Gastroesophageal sphincter (tissue), 3 donors: ENCODE results near the gene LTBP1.

Source experiments
- CTCF ChIP-seq, 4 experiments: fragments of 200-600 bp in 2 of 4; fragments of 450-650 bp in 2 of 4; sonication (generic) in 1 of 4; IDR thresholded peaks; one replicate each; pipeline ENCODE4 v1.5.1; 2017 to 2019; ENCODE audit warnings: antibody characterized with exemption in 4 of 4, mild to moderate bottlenecking in 2 of 4, moderate library complexity in 2 of 4
- EP300 ChIP-seq: sonication (generic); formaldehyde crosslinking; IDR thresholded peaks from one replicate; pipeline ENCODE4 v1.6.1; 2017; ENCODE audit warnings: antibody characterized with exemption, mild to moderate bottlenecking
- POLR2A ChIP-seq, 2 donors: fragments of 450-650 bp; IDR thresholded peaks; one replicate each; pipeline ENCODE4 v1.6.1; 2017; ENCODE audit warnings: antibody characterized with exemption in 2 of 2, mild to moderate bottlenecking in 2 of 2, moderate library complexity in 1 of 2
- POLR2AphosphoS5 ChIP-seq: sonication (generic); formaldehyde crosslinking; IDR thresholded peaks from one replicate; pipeline ENCODE4 v1.6.1; 2017; ENCODE audit warnings: antibody characterized with exemption

DNA sequence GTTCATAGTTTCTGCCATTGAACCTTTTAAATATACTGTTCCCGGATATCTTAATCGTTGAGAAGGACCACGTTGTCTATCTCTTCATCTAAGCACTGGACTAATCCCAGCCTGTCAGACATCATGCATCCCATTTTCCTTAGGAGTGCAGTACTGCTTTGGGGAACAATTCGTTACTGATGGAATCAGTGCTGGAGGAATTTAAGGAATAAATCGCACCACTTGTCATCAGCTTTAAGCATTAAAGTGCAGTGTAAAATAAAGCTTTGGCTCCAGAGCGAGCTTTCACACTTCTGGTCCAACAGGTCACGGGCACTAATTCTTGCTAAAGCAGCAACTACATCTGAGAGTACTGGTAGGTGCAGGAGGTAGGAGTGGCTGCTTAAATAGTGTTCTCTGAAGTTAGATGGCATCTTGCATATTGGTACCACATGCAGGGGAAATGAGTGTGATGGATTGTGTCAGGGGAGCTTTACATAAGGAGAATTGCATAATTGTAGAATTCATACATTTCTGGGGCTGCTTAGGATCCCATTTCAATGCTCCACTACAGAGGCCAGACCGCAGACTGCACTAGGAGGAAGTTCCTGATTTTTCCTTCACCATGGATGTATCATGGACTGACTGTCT is 424.0 kb downstream of the LTBP1 start:
- no peak for TF ChIP-seq CTCF (IDR thresholded peaks at IDR 0.05)
- no peak for TF ChIP-seq POLR2A (IDR thresholded peaks at IDR 0.05)
- TF ChIP-seq EP300: no peak
- no peak for TF ChIP-seq POLR2AphosphoS5
